A673 (cell line): ENCODE measurements around the gene OR1C1.

Experiments
- EZH2 ChIP-seq: fragments of 200-600 bp; sonication (generic); IDR thresholded peaks from 2 replicates; pipeline ENCODE4 v1.6.1; 2017; ENCODE audit warnings: borderline replicate concordance, low read depth, mild to moderate bottlenecking, mixed read lengths, antibody characterized with exemption, low read length; ENCODE audit not compliant: poor library complexity, severe bottlenecking
- TF ChIP-seq, protein P1 (sequence below): fragments of 300-800, 200-600 bp; sonication (generic); conservative IDR thresholded peaks from 2 replicates; pipeline ENCODE4 v1.5.1; 2017; ENCODE audit warnings: low read depth, mild to moderate bottlenecking, antibody characterized with exemption, low read length, moderate library complexity, mixed read lengths

DNA sequence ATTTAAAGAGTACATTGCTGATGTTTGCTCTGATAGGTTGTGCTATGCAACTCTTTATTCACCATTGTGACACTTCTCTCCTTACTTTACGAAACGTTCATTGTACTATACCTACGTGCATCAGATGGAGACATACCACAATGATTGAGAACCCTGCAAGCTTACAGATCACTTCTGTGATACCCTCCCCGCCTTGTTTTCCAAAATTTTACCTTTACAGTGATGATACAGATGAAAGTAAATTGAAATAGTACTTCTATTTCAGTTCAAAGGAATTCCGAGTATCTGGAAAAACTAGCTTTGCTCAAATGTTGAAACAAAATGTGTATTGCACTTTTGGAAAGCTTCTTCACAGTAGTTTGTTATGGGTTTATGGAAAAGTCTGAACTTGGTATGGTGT, 18.6 kb downstream of the OR1C1 start:
- TF ChIP-seq, protein P1, sequence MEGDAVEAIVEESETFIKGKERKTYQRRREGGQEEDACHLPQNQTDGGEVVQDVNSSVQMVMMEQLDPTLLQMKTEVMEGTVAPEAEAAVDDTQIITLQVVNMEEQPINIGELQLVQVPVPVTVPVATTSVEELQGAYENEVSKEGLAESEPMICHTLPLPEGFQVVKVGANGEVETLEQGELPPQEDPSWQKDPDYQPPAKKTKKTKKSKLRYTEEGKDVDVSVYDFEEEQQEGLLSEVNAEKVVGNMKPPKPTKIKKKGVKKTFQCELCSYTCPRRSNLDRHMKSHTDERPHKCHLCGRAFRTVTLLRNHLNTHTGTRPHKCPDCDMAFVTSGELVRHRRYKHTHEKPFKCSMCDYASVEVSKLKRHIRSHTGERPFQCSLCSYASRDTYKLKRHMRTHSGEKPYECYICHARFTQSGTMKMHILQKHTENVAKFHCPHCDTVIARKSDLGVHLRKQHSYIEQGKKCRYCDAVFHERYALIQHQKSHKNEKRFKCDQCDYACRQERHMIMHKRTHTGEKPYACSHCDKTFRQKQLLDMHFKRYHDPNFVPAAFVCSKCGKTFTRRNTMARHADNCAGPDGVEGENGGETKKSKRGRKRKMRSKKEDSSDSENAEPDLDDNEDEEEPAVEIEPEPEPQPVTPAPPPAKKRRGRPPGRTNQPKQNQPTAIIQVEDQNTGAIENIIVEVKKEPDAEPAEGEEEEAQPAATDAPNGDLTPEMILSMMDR, result no peak
- no peak for TF ChIP-seq EZH2
